MCF 10A (cell line): ENCODE data around the gene PCDHGB6. TPM values are rescaled to one million over a fixed set of nuclear protein-coding genes. Genes with fewer than 3 reads are reported as not detected.
A peak's percentile ranks its signal among the peaks of the same experiment; 100 is the strongest.

Experiments
- BruUV-seq: library from RNA; stranded (reverse); fragments of 400-500 nt; replicated peaks from 2 replicates; lab custom pipeline; 2021; lab: Mats Ljungman, UMichigan
- CTCF ChIA-PET: fragments of 300-600 bp; sonication (Branson Sonifier 250); formaldehyde crosslinking; extraction: SDS; loops from one replicate; lab custom pipeline; 2021; ENCODE audit warnings: antibody characterized with exemption, inconsistent platforms; lab: Yijun Ruan, JAX
- POLR2A ChIA-PET: fragments of 300-600, 350-650 bp; sonication (Branson Sonifier 250); formaldehyde crosslinking; extraction: SDS; loops from one replicate; lab custom pipeline; 2020; ENCODE audit warnings: antibody characterized with exemption, inconsistent platforms; lab: Yijun Ruan, JAX
- DNase-seq: peaks from one replicate; pipeline ENCODE4 v3.0.0-alpha.2; 2018; ENCODE audit not compliant: unreplicated experiment
- H3K27ac Mint-ChIP-seq: one replicate; pipeline ENCODE4 v1.8.0; 2022; ENCODE audit warnings: mild to moderate bottlenecking, low read depth, mixed read lengths; ENCODE audit not compliant: unreplicated experiment
- H3K27me3 Mint-ChIP-seq: one replicate; pipeline ENCODE4 v1.8.0; 2022; ENCODE audit warnings: mixed read lengths; ENCODE audit not compliant: insufficient read depth, unreplicated experiment
- H3K36me3 Mint-ChIP-seq: one replicate; pipeline ENCODE4 v1.8.0; 2022; ENCODE audit warnings: mild to moderate bottlenecking, moderate library complexity, mixed read lengths; ENCODE audit not compliant: insufficient read depth, unreplicated experiment
- H3K4me1 Mint-ChIP-seq: one replicate; pipeline ENCODE4 v1.8.0; 2022; ENCODE audit warnings: mixed read lengths; ENCODE audit not compliant: insufficient read depth, unreplicated experiment
- H3K4me3 Mint-ChIP-seq: one replicate; pipeline ENCODE4 v1.8.0; 2022; ENCODE audit warnings: mild to moderate bottlenecking, moderate library complexity, mixed read lengths; ENCODE audit not compliant: unreplicated experiment
- H3K9me3 Mint-ChIP-seq: one replicate; pipeline ENCODE4 v1.8.0; 2022; ENCODE audit warnings: mixed read lengths; ENCODE audit not compliant: unreplicated experiment
- intact Hi-C: fragments of 100-400 bp; cut with micrococcal nuclease; formaldehyde crosslinking; loops from 2 replicates; pipeline ENCODE4 v1.14.1; 2022
- total RNA-seq: library from RNA; stranded (reverse); gene quantifications from 2 replicates; pipeline ENCODE4 v1.2.3, GENCODE V29; 2022
- TF ChIP-seq, protein P1 (sequence below): fragments of 200-600 bp; IDR thresholded peaks from one replicate; pipeline ENCODE4 v1.8.0; 2022; ENCODE audit warnings: antibody characterized with exemption, mild to moderate bottlenecking; ENCODE audit not compliant: unreplicated experiment

The PCDHGB6 gene
- total RNA-seq, 1 experiment from 2014 or later: 0.68 TPM

DNA sequence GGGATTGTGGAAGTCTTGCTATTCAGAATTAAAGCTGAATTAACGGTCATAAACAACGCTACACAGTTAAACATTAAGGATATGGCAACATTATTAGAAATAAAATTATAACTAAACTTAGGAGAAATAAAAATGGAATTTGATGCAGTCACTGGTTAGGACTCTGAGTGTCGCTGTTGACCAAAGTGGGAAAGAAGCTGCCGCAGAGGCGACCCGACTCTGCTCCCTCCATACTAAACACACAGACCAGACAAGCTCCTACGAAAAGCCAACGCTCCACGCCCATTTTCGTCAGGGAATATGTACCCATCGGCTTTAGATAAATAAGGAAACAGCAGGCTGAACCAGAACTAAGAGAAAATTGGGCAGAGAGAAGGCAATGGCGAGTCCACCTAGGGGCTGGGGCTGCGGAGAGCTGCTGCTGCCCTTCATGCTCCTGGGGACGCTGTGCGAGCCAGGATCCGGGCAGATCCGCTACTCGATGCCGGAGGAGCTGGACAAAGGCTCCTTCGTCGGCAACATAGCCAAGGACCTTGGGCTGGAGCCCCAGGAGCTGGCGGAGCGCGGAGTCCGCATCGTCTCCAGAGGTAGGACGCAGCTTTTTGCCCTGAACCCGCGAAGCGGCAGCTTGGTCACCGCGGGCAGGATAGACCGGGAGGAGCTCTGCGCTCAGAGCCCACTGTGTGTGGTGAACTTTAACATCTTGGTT is 43.7 kb upstream of the PCDHGB6 start, which contains the start of gene PCDHGA5:
Gene PCDHGA5, plus strand, starts transcription at position 211 of the 709 bp plus-strand sequence. Its CDS starts 169 bp downstream, at position 380.
- no TSS peak for BruUV-seq

DNA sequence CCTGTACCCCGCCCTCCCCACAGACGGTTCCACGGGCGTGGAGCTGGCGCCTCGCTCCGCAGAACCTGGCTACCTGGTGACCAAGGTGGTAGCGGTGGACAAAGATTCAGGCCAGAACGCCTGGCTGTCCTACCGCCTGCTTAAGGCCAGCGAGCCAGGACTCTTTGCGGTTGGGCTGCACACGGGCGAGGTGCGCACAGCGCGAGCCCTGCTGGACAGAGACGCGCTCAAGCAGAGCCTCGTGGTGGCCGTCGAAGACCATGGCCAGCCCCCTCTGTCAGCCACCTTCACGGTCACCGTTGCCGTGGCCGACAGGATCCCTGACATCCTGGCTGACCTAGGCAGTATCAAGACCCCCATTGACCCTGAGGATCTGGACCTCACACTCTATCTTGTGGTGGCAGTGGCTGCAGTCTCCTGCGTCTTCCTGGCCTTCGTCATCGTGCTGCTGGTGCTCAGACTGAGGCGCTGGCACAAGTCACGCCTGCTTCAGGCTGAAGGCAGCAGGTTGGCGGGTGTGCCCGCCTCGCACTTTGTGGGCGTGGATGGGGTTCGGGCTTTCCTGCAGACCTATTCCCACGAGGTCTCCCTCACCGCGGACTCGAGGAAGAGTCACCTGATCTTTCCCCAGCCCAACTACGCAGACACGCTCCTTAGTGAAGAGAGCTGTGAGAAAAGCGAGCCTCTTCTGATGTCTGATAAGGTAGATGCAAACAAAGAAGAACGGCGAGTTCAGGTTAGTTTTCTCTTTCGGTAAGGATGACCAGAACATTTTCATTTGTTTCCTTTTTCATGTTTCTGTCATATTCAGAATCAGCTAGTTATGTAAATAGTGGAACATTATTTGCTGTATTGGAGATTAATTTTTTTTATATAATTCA is 41.6 kb upstream of the PCDHGB6 start:
- Mint-ChIP-seq H3K27me3 (no peaks in the 10 kb centered on the region), H3K4me3 (no peak overlapping the region), H3K36me3 (peaks cover 5% of the 10 kb centered on the region), H3K9me3 (peaks cover 33% of the 10 kb centered on the region), H3K4me1 (no peaks in the 10 kb centered on the region), H3K27ac (no peak overlapping the region)
- BruUV-seq: no TSS peak
- TF ChIP-seq, protein P1, sequence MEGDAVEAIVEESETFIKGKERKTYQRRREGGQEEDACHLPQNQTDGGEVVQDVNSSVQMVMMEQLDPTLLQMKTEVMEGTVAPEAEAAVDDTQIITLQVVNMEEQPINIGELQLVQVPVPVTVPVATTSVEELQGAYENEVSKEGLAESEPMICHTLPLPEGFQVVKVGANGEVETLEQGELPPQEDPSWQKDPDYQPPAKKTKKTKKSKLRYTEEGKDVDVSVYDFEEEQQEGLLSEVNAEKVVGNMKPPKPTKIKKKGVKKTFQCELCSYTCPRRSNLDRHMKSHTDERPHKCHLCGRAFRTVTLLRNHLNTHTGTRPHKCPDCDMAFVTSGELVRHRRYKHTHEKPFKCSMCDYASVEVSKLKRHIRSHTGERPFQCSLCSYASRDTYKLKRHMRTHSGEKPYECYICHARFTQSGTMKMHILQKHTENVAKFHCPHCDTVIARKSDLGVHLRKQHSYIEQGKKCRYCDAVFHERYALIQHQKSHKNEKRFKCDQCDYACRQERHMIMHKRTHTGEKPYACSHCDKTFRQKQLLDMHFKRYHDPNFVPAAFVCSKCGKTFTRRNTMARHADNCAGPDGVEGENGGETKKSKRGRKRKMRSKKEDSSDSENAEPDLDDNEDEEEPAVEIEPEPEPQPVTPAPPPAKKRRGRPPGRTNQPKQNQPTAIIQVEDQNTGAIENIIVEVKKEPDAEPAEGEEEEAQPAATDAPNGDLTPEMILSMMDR: no peak
- no peak for DNase-seq
- intact Hi-C loops: no loop called here
- ChIA-PET CTCF (interaction anchor here (0.6 to 1.2 kb wide), 2 partner anchors 146 to 154 kb away, joined by 4 to 5 read pairs; no protein-coding TSS in a partner anchor), POLR2A (no interaction called here)

More for the DNA sequence above, 43.7 kb upstream of the PCDHGB6 start, which contains the start of gene PCDHGA5:
- H3K4me3 Mint-ChIP-seq: no peak within 1 kb of the TSS
- H3K27me3 Mint-ChIP-seq: no peaks in the 10 kb centered on the region
- H3K36me3 Mint-ChIP-seq: peaks cover 5% of the 10 kb centered on the region
- TF ChIP-seq, protein P1: no peak
- POLR2A ChIA-PET: interaction anchor here (0.7 kb wide), 1 partner anchor 22 kb away, joined by 3 read pairs; no protein-coding TSS in a partner anchor
- intact Hi-C loops: no loop called here
- CTCF ChIA-PET: interaction anchor here (0.6 to 1.3 kb wide), 7 partner anchors 22 to 203 kb away, joined by 3 to 4 read pairs (median 3); no protein-coding TSS in a partner anchor
- no peaks in the 10 kb centered on the region for H3K4me1 Mint-ChIP-seq
- H3K27ac Mint-ChIP-seq: no peak within 1 kb of the TSS
- H3K9me3 Mint-ChIP-seq: peaks cover 35% of the 10 kb centered on the region
- DNase-seq: no peak

DNA sequence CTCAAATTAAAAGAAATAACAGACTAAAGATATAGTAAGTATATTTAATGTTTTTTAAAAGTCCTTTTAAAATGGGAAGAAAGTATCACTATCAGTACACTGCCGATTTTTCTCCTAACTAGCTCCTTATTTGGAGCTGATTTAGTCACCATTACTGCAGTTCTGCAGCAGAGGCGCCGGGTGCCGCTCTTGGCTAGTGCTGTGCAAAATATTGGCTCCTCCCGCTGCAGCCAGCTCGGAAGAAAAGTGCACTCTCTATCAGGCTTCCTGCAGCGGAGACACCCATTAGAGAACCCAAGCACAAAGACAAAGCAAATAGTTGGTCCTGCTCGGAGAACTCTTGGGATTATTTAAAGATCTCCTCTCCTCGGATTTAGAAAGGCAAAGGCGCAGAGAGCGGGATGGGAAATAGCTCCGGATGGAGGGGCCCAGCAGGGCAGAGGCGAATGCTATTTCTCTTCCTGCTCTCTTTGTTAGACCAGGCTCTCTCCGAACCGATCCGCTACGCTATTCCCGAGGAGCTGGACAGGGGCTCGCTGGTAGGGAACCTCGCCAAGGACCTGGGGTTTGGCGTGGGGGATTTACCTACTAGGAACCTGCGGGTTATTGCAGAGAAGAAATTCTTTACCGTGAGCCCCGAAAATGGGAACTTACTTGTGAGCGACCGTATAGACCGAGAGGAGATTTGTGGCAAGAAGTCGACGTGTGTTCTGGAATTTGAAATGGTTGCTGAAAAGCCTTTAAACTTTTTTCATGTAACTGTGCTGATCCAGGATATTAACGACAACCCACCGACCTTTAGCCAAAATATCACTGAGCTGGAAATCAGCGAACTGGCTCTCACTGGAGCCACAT is 37.6 kb upstream of the PCDHGB6 start, which contains the start of gene PCDHGB3:
Gene PCDHGB3, plus strand, starts transcription at position 249 of the 855 bp plus-strand sequence. Its CDS starts 153 bp downstream, at position 402.
- Mint-ChIP-seq H3K4me1 (no peaks in the 10 kb centered on the region), H3K27ac (no peak within 1 kb of the TSS), H3K36me3 (no peaks in the 10 kb centered on the region), H3K27me3 (no peaks in the 10 kb centered on the region), H3K9me3 (peaks cover 17% of the 10 kb centered on the region), H3K4me3 (peak within 1 kb of the TSS; percentile 60)
- ChIA-PET CTCF (interaction anchor here (0.6 to 2.7 kb wide), 14 partner anchors 9 to 196 kb away, joined by 3 to 13 read pairs (median 4); partner anchors contain the start of genes PCDHB13, PCDHGA4, PCDHGA7 and PCDHGB5), POLR2A (interaction anchor here (0.5 to 1.6 kb wide), 3 partner anchors 52 to 243 kb away, joined by 3 read pairs; no protein-coding TSS in a partner anchor)
- TSS peak; percentile 12 for BruUV-seq
- DNase-seq: peak; percentile 33
- intact Hi-C loops: loop anchor here (2.0 kb wide), 1 partner anchor 191 kb away; no protein-coding TSS in a partner anchor
- TF ChIP-seq, protein P1: peak; percentile 24
